NCI-H1105 (cell line): ENCODE results near the gene ANO2.
"Not testable (repeated sequence)": the region's sequence is repeated elsewhere in the genome, so short reads cannot be mapped to it uniquely, and the experiment has no call there.

Source experiments
- DNase-seq: peaks from one replicate; lab custom pipeline; 2025; lab: John Stamatoyannopoulos, UW

Gene ANO2

DNA sequence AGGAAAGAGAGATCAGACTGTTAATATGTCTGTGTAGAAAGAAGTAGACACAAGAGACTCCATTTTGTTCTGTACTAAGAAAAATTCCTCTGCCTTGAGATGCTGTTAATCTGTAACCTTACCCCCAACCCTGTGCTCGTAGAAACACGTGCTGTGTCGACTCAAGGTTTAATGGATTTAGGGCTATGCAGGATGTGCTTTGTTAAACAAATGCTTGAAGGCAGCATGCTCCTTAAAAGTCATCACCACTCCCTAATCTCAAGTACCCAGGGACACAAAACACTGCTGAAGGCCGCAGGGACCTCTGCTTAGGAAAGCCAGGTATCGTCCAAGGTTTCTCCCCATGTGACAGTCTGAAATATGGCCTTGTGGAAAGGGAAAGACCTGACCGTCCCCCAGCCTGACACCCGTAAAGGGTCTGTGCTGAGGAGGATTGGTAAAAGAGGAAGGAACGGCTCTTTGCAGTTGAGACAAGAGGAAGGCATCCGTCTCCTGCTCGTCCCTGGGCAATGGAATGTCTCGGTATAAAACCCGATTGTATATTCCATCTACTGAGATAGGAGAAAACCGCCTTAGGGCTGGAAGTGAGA lies 407.9 kb downstream of the ANO2 start:
- not testable (repeated sequence) for DNase-seq

DNA sequence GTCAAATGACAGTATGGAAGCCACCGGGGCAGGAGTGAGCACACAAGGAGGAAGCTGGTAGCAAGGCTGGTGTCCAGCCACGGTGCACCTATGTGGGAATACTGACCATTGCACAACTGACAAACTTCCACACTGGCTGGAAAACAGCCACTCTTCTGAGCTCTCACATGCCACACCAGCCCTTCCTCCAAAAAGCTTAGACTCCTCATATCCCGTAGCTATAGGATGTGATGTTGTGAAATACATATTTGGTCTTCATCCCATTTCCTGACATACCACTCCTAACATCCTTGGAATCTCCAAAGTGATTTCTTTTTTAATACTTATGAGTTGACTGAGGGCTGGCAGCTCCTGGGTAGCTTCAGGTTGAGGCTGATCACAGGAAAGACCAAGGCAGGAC lies 409.5 kb downstream of the ANO2 start:
- DNase-seq: no peak

DNA sequence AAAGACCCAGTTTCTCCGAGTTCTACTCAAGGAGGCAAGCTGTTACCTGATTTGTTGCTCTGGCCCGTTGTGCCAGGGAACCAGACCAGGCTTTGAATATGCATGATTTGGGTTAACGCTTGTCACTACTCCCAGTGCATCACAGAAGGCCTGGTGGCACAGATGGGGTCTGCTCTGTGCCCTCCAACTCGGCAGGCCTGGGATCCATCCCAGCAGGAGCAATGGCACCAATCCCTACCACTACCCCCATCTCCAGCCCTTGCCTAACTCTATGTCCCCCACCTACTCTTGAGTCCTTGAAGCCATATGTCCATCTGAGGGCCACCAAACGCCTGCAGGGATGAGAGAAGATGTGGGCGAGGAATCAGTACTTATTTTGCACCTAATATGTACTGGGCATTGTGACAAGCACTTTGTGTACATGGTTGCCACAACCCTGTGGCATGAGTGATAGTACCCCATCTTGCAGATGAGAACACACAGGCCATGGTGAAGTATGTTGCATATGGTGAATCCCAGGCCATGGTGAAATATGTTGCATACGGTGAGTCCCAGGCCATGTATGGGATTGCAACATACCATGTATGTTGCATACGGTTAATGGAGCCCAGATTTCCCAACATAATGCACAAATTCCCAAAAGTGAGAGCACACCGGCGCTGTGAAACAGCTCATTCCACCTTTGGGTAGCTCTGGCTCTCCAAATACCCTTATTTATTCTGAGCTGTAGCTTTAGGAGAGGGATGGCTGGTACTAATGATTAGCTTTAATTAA lies 410.4 kb downstream of the ANO2 start:
- no peak for DNase-seq

DNA sequence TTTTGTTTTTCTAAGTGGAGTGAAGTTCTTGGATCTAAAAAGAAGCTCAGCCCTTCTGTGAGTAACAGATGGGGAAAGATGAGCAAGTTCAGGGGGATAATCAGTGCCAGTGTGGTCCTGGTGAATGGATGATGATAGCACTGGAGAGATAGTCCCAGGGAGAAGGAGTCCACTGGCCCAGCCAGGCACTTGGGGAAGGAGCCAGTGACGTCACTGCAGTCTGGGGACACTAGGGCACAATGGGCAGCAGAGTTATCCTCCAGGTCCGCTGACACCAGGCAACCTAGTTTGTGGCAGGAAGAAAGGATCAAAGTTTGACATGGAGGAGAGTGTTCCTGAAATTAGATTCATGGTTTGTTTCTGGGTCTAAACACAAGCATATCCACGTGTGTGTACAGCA lies 411.7 kb downstream of the ANO2 start:
- no peak for DNase-seq

DNA sequence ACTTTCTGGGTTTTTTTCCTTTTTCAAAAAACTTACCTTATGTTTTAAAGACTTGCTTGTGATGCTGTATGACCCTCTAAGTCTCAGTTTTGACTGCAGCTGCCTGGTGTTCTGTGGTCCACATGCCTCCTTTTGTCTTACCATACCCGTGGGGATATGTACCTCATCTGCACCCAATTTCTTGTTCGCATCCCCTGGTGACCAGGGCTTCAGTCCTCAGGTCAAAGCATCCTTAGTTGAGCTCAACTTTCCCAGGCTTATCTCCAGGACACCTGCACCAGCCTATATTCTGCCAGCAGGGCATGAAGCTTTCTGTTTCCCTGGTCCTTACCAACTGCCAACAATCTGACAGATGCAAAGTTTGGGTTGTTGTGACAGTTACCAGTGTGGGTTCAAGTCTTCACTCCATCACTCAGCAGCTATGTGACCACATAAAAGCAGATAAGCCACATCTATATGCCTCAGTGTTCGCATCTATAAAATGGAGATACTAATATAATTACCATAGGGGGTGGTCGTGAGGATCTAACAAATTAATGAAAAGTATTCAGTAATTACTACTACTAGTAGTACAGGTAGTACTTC lies 419.2 kb downstream of the ANO2 start:
- no peak for DNase-seq

DNA sequence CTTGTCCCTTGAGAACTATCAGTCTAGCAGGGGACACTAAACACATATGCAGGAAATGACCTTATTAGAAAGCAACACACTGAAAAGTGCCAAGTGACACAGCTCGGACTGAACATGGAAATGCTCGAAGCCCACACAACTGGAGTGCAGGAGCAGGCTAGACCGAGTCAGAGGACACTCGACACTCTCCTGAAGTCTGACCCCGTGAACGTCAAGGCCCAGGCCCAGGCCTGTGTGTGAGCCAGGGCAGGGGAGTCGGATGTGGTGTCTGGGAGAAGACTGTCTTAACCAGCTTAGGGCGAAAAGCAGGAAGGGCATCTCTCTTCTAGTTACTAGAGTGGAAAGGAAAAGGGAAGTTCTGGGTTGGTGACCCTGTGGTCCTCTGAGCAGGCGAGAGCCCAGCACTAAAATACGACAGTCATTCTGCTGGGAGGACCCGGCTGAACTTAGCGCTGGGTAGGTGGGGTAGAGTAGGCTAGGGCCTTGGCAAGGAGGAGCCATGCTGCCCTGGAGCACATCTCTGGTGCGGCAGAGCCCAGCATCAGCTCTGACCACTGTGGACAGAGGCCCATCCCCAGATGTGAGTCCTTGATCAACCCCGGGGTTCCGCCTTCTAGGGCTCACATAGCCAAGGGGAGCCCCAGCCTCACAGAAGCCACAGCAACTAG lies 420.2 kb downstream of the ANO2 start:
- DNase-seq: no peak

DNA sequence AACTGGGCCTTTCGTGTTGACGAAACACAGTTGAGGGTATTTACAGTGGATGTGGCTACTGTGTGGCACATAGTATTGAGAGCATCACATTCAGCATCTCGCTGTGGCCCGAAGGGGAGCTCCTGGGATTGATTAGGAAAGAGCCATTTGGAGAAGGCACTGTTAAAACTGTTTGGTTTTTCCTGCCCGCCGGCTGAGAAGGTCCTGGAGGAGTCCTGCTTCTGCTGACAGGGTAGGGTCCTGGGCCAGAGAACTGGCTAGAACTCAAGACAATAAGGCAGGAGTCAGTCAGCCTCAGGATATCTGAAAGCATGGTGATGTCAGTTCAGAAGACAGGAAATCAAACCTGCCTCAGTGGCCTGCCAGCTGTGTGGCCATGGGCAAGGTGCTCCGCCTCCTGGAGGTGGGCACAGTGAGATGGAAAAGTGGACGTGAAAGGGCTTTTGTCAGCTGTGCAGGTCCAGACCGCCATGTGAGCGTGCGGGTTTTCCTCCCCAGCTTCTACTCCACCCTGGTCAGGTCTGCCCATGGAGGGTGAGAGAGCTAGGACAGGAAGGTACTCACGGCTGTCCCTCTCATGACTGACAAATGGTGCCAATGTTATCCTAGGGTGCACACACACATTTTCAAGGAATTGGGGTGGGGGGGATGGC lies 420.8 kb downstream of the ANO2 start:
- DNase-seq: no peak

DNA sequence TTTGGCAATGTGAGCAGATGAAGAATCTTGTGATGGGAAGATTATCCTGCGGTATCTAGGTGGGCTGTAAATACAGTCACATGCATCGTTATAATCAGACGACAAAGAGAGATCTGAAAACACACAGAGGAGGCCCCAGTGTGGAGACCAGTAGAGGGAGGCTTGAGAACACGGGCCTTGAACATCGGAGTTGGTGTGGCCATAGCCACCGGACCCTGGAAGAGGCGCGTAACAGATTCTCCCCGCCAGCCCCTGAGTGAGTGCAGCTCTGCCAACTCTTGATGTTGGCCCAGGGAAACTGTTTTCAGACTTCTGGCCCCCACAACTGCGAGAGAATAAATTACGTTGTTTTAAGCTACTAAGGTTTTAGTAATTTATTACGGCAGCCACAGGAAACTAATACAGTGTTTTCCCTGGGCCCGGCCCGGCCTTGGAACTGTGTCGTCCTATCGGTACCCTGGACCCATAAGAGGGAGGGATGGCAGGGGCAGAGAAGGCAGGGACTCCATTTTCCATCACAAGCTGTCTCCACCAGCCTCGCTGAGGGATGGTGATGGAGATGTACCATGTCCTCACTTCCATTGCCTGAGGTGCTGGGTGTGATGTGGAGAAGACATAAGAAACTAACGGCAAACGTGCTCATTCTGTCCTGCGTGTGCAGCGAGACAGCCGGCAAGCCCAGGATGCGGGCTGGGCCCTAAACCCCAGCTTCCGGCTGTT lies 421.5 kb downstream of the ANO2 start:
- no peak for DNase-seq

DNA sequence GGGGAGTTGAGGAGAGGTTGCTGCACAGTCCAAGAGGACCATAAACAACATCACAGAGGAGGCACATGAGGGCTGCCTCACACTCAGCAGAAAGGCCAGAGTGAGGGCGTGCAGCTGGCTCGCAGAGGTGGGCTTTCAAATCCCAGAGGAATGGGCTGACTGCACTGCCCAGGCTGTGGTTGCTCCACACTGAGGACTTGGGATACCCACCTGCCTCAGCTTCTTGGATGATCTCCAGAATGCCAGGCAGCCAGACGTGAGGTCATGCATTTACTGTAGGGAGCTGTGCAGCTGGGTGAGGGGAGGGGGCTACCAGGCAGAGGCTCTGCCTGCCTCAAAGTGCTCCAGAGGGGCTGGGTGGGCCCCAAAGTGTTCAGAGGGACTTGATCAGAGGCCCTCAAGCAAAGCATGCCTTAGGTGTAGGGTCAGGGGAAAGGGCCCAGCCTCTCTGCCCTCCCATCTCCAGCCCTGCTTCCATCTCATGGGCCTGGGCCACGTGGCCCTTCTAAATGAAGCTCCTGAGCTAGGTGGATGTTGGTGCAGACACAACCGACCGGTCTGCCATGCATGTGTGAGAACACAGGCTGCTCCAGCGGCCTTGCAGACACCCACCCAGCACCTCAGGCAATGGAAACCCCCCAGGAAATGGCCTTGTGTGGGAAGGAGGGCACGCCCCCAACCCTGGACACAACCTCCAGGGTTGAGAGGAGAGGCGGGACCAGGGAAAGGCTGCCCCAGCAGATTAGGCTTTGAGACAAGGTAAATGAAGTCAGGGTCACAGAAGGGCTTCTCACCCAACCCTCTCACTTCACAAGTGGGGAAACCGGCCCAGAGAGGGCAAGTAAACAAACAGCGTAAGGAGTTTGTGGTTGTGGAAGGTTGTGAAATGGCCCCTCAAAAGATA lies 422.4 kb downstream of the ANO2 start:
- peak; percentile 25 for DNase-seq

DNA sequence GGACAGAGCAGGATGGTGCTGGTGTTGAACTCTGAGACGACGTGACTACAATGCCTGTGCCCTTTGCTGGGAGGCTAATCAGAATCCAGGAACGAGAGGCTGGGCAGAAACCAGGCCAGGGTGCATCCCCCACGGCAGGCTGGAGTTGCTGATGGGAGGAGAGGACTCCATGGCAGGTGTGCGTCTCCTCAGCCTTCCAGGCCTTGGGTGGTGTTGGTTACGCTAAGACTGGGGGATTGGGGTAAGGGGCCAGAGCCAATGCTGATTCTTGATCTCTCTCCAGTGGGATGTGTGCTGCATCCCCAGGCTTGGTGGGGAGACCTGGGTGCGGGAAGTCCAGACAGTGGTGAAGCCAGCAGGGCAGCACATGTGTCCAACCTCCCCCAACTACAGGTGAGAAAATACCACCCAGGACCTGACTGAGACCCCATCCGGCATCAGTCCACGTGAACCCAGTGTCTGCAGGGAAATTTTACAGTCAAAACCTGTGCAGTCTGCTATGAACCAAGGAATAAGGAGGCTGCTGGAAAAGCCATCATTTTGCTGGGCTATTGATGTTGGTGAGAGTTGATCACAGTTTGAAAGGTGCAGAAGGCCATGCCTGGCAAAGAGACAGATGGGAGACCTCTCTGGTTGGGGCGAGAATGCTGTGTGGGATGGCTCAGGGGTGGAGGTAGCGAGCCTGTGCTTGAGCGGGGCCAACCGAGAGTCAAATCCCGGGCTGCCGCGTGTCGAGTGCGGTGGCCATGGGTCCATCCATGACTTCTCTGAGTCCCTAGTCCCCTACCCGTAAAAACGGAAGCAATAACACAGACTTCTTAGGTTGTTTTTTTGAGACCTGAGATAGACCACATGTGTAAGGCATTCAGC lies 423.4 kb downstream of the ANO2 start:
- DNase-seq: no peak

DNA sequence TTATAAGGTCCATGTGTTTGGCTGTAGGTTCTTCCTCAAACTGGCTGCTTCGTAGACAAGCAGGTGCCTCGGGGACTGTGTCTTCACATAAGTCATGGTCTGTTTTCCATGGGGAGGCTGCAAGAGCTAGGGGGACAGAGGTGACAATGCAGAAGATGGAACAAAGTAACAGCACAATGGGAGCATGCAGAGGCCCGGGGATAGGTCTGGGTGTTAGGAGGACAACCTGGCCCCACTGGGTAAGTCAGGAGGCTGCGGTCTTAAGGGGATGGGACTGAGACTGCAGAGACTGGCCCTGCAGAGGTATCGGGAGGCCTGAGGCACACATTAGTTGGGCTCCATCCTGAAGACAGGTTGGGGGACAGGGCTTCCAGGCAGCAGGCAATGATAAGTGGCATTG lies 424.2 kb downstream of the ANO2 start:
- DNase-seq: no peak

DNA sequence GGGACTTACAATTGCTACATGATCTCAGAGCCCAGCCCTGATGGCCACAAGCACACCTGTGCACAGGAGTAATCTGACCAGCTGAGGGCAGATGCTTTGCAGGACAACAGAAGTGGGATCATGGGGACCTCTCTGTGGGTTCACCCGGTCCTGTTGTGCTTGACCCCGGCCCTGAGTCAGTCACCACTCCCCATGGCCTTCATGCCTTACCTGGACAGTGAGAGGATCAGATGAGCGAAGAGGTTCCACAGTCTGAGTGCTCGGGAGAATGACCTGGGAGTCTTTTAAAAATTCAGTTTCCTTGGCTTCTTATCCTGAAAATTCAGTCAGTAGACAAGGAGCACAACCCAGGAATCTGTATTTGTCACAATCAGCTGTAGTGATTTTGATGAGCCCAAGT lies 425.0 kb downstream of the ANO2 start:
- DNase-seq: no peak

DNA sequence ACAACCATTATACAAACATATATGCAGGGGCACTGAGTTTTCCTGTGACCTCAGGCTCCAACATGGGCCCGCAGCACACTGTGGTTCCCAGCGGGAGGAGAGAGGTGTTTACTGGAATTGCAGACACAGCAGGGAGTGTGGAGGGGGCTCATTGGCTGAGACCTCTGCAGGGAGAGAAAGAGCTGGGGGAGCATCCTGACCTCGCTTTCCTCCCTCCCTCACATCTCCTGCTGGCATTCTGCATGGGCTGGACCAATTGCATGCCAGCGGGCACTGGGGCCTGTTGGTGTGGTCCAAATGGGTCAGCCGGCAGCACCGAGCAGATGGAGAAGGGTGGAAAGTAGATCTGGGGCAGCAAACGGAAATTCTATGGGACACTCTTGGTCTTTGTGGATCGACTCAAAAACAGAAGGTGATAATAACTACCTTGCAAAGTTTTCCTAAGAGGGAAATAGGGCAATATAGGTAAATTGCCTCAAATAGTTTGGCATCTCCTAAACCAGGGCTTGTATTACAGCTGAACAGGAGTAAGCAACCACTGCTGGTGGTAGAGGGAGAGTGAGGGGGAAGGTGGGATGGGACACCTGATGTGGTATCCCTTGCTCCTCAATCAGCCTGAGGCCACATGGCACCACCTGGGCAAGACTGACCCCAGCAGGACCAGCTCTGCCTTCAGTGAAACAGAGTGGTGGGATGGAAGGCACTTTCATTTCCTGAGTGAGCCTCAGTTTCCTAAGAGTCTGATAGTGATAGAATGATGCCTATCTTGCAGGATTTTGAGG lies 426.3 kb downstream of the ANO2 start:
- no peak for DNase-seq

DNA sequence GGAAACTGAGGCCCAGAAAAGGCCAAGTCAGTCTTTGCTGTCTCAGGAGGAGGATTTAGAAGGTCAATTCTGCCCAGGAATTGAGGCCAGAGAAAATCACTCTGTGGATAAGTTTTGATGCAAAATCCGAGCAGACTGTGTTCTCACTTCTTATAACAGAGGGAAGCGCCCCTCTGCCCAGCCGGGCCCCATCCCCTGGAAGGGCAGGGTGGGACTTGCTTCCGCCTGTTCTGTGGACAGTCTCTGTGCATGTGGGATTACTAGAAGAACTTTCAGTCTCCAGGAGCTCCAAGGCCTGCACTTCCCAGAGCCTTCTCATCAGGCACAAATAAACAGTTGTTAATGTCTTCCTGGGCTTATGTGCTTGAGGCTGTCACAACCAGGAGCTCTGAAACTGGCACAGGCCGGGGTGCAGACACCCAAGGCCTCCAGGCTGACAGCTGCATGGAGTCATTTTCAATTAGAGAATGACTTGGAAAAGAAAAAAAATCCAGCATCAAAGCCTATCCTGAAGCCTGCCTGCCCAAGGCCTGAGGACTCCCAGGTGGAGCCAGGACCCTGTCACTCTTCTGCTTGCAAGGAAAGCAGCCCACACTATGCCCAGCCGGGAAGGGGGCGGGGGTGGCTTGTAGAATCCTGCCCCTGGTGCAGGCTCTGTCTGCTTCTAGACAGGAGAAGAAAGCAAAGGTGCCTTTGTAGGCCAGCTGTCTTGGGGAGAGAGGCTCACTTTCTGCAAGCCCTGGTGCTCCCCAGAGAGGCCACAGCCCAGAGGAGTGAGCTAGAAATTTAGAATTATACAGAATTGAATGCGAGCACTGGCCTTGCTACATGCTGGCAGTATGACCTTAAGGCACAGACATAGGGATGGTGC lies 428.5 kb downstream of the ANO2 start:
- no peak for DNase-seq

DNA sequence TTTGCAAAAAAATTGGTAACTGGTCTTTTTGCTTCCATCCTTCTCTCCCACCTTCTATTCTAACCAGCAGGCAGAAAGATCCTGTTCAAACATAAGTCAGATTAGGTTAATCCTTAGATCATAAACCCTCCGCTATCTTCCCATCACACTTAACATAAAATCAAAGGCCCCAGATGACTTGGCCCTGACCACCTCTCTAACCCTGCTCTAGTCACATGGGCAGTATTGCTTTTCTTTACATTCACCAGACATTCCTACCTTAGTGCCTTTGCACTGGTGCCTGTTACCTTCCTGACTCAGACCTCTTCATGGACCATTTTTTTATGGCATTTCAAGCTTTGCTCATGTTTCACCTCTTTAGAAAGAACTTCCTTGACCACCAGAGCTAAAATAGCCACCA lies 429.6 kb downstream of the ANO2 start:
- no peak for DNase-seq

DNA sequence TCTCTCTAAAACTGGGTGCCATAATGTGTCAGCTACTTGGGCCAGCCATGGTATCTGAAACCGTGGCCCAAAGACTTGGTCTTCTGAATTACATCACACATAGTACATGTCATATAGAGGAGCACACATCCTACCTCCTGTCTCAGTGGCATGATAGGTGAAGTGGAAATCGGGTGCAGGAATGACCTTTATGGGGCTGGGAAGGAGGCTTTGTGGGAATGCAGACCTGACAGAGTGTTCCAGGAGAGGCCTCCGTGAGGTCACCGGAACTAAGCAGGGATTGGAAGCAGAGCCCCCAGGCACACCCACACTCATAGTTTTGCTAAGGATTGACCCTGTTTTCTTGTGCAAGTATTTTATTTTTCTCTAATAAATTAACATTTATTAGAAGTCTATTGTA lies 430.5 kb downstream of the ANO2 start:
- DNase-seq: no peak

DNA sequence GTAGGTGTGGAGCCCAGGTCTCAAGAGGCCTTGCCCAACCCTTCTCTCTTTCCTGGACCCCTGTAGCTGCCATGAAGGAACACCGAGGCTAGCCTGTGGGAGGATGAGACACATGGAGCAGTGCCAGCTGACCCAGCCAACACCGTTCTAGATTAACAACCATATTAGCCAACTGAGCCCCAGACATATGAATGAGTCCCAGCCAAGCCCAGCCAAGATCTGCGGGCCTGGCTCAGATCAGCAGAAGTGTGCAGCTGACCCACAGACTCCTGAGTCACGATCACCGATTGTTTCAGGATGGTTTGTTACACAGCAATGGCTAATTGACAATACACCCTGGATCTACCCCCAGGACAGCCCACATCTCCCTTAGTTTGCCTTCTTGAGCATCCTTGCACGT lies 431.0 kb downstream of the ANO2 start:
- no peak for DNase-seq

DNA sequence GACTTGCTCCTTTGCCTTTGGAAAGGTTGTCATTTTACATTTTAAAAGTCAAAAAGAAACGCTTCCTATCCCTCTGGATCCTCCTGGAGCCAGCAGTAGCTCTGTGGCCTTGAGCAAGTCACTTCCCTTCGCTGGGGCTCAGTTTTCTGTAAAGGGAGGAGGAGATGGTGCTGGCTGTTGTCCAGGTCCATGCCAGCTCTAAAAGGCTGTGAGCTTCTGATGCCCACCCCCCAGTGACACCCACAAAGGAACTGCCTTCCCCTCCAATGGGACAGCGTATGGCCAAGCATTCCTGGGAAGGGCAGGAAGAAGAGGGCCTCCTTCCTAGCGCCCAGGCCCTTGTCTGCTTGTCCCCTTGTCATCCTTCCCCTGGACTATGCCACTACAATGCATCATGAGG lies 431.7 kb downstream of the ANO2 start:
- DNase-seq: no peak
